Tibial artery (tissue), 4 donors: ENCODE measurements around the gene CRYBA2.

Experiments used
- DNase-seq, 2 donors: peaks; one replicate each; pipeline ENCODE4 v3.0.0-alpha.2; 2019
- H3K27ac ChIP-seq, 2 donors: fragments of 200-600 bp; sonication (generic) in 1 of 2; 1 replicate in 1 of 2; 2 replicates in 1 of 2; pipeline ENCODE4 v1.5.1; 2018 to 2019; ENCODE audit warnings: mild to moderate bottlenecking in 1 of 2
- H3K27me3 ChIP-seq, 2 donors: fragments of 200-600 bp; sonication (generic) in 1 of 2; one replicate each; pipeline versions ENCODE4 v1.5.1 to v1.6.0; 2016 to 2019
- H3K36me3 ChIP-seq, 3 donors: fragments of 200-600 bp; sonication (generic) in 2 of 3; one replicate each; pipeline ENCODE4 v1.5.1; 2016 to 2019; ENCODE audit warnings: mild to moderate bottlenecking in 2 of 3
- H3K4me1 ChIP-seq, 4 donors: fragments of 200-600 bp; sonication (generic) in 2 of 4; 1 replicate in 3 of 4; 2 replicates in 1 of 4; pipeline ENCODE4 v1.5.1; 2016 to 2019
- H3K4me3 ChIP-seq, 2 donors: fragments of 200-600 bp; sonication (generic) in 1 of 2; 1 replicate in 1 of 2; 2 replicates in 1 of 2; pipeline ENCODE4 v1.5.1; 2018 to 2019; ENCODE audit warnings: mild to moderate bottlenecking in 2 of 2
- H3K9me3 ChIP-seq, 3 donors: fragments of 200-600 bp; sonication (generic) in 1 of 3; one replicate each; pipeline ENCODE4 v1.5.1; 2016 to 2019
- intact Hi-C: fragments of 100-400 bp; cut with DNase I; formaldehyde crosslinking; loops from one replicate; pipeline ENCODE4 v1.15.0; 2023; ENCODE audit warnings: low total_unique reads
- TF ChIP-seq, protein P1 (sequence below), 2 experiments: fragments of 200-600 bp in 1 of 2; fragments of 450-650 bp in 1 of 2; IDR thresholded peaks; one replicate each; pipeline ENCODE4 v1.5.1; 2017 to 2019; ENCODE audit warnings: antibody characterized with exemption in 2 of 2, mild to moderate bottlenecking in 1 of 2, moderate library complexity in 1 of 2

Gene CRYBA2

DNA sequence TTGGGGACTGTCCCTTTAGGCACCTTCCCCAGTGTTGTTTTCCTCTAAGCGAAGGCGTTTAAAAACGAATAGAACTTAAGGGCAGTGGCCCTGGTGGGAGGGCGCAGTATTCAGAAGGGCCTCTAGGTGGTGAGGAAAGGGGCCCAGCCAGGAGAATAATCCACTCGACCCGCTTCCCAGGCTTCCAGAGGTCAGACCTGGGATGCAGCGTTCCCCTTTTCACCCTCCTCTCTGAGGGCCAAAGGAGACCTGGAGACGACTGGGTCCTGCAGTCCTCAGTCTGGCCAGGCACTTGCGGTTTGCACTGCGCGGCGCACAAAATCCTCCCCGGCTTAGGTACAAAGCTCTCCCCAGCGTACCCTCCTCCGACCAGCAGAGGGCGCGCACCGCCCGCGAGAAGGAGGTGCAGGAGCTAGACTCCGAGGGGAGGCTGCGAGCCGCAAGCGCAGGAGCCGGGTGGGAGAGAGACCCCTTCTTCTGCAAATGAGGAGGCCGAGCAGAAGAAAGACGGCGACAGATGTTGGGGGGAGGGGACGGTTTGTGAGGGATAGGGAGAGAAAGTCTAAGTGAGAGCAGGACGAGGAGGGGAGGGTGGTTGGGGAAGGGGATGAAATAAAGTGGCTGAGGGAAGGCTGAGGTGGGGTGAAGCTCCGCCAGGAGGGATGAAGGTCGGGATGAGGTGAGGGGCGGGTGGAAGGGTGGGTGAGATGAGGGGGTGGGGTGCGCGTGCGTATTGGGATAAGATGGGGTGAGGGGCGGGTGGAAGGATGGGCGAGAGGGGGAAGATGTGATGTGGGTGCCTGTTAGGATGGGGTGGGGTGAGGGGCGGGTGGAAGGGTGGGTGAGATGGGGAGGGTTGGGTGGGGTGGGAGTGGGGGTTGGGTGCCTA lies 13.1 kb downstream of the CRYBA2 start:
- Histone ChIP-seq H3K27me3 (peaks cover 7 to 98% of the 10 kb centered on the region in 2 donors), H3K4me3 (peak overlapping the region in 1 of 2 donors; percentile 16), H3K4me1 (peaks cover 0 to 48% (median 41%) of the 10 kb centered on the region in 4 donors), H3K36me3 (no peaks in the 10 kb centered on the region), H3K27ac (no peak overlapping the region), H3K9me3 (no peaks in the 10 kb centered on the region)
- intact Hi-C loops: no loop called here
- DNase-seq: peak; percentile 74 to 82
- TF ChIP-seq, protein P1, sequence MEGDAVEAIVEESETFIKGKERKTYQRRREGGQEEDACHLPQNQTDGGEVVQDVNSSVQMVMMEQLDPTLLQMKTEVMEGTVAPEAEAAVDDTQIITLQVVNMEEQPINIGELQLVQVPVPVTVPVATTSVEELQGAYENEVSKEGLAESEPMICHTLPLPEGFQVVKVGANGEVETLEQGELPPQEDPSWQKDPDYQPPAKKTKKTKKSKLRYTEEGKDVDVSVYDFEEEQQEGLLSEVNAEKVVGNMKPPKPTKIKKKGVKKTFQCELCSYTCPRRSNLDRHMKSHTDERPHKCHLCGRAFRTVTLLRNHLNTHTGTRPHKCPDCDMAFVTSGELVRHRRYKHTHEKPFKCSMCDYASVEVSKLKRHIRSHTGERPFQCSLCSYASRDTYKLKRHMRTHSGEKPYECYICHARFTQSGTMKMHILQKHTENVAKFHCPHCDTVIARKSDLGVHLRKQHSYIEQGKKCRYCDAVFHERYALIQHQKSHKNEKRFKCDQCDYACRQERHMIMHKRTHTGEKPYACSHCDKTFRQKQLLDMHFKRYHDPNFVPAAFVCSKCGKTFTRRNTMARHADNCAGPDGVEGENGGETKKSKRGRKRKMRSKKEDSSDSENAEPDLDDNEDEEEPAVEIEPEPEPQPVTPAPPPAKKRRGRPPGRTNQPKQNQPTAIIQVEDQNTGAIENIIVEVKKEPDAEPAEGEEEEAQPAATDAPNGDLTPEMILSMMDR (IDR thresholded peaks at IDR 0.05): peak; percentile 74 to 95

DNA sequence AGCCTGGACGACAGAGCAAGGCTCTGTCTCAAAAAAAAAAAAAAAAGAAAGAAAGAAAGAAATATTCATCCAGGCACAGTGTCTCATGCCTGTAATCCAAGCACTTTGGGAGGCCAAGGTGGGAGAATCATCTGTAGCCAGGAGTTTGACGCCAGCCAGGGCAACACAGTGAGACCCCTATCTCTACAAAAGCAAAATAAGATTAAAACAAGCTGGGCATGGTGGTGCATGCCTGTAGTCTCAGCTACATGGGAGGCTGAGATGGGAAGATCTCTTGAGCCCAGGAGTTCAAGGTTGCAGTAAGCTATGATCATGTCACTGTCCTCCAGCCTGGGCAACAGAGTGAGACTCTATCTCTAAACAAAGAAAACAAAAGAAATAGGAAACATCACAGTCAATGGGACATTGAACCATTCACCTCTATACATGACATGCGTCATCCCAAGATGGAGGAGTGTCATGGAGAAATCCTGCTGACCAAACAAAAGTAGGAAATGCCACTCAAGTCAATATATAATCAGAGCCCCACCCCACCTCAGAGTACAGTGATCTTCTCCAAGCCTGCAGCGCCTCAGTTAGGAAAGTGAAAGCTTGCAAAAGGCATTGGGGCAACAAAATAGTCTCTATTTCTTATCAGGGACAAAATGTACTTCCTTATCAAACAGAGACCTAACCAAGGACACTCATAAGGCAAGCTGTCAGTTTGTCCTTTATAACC lies 18.0 kb downstream of the CRYBA2 start:
- H3K36me3 ChIP-seq: no peaks in the 10 kb centered on the region
- peaks cover 2 to 86% of the 10 kb centered on the region in 2 donors for H3K27me3 ChIP-seq
- no peaks in the 10 kb centered on the region for H3K9me3 ChIP-seq
- intact Hi-C loops: no loop called here
- no peak overlapping the region for H3K27ac ChIP-seq
- no peak overlapping the region for H3K4me3 ChIP-seq
- DNase-seq: no peak
- H3K4me1 ChIP-seq: peaks cover 0 to 7% (median 6%) of the 10 kb centered on the region in 4 donors
- TF ChIP-seq, protein P1 (IDR thresholded peaks at IDR 0.05): no peak

DNA sequence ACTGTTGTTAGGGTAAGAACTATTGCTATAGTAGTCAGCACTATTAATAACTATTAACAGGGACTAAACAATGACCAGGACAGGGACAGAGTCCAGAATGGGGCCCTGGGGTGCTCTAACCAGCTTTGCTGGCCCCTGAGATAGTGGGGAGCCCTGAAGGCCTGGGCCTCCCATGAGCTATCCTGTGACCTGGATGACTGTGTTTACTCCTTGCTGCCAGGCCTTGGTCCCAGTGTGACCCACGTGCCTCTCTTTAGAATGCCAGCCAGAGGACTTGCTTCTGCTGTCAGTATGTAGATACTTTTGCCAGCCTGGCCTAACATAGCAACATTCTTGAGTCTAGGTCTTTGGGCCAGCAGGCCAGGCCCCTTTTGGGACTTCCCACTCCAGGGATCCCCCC lies 22.3 kb downstream of the CRYBA2 start:
- no peaks in the 10 kb centered on the region for H3K4me1 ChIP-seq
- TF ChIP-seq, protein P1 (IDR thresholded peaks at IDR 0.05): no peak
- H3K4me3 ChIP-seq: no peak overlapping the region
- no peaks in the 10 kb centered on the region for H3K36me3 ChIP-seq
- DNase-seq: no peak
- H3K27ac ChIP-seq: no peak overlapping the region
- peaks cover 0 to 61% of the 10 kb centered on the region in 2 donors for H3K27me3 ChIP-seq
- intact Hi-C loops: no loop called here
- H3K9me3 ChIP-seq: no peaks in the 10 kb centered on the region

DNA sequence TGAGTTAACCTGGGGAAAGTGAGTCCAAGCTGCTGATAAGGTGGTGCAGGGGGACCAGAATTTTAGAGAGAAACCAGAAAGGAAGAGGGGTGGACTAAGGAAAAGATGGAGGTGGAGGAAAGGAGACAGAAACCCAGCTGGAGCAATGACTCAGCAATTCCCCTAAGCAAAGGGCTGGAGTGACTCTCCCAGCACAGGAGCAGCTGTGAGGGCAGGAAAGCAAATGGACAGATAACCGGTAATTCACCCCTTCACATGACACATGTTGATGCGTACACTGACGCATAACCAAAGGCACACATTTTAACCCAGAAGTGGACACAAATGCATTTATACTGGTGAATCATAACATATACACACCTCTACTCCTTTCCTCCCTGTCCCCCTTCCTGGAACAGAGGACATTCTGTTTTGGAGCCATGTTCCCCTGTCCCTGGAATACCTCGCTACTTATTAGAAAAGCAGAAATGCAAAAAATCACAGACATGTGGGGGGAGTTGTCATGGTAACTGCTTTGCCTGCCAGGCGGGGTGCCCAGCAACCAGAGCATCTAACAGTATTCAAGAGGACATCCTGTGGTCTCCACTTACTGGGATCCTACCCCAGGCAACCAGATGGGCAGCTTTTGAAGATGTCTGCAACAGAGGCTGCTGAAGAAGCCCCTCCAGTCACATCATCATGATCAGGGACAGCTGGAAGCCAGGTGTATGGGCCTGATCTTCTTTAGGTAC lies 29.0 kb downstream of the CRYBA2 start:
- H3K27me3 ChIP-seq: peaks cover 4 to 79% of the 10 kb centered on the region in 2 donors
- H3K4me1 ChIP-seq: peaks cover 0 to 27% (median 16%) of the 10 kb centered on the region in 4 donors
- no peaks in the 10 kb centered on the region for H3K9me3 ChIP-seq
- H3K4me3 ChIP-seq: no peak overlapping the region
- H3K36me3 ChIP-seq: no peaks in the 10 kb centered on the region
- intact Hi-C loops: no loop called here
- TF ChIP-seq, protein P1 (IDR thresholded peaks at IDR 0.05): no peak
- peak in 1 of 2 donors; percentile 24 for DNase-seq
- no peak overlapping the region for H3K27ac ChIP-seq

DNA sequence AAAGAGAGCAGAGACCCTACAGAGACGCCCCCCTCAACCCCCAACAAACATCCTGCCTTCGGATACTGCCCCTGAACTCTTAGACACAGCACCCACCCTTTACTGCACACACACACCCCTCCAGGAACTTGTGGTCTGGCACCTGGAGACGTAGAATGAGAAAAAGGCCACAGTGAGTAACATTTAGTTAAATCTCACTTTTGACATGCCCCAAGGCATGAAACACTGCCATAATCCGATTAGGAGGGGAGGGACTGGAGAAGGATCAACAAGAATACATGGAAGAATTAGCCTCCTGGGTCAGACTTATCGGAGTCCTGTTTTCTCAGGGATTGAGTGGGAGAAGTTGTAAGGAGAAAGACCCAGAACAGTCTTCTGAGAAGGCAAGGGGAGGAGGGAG lies 29.6 kb downstream of the CRYBA2 start:
- Histone ChIP-seq H3K4me3 (no peak overlapping the region), H3K4me1 (peaks cover 0 to 30% (median 16%) of the 10 kb centered on the region in 4 donors), H3K36me3 (no peaks in the 10 kb centered on the region), H3K27me3 (peaks cover 4 to 85% of the 10 kb centered on the region in 2 donors), H3K27ac (no peak overlapping the region), H3K9me3 (no peaks in the 10 kb centered on the region)
- intact Hi-C loops: no loop called here
- TF ChIP-seq, protein P1 (IDR thresholded peaks at IDR 0.05): no peak
- DNase-seq: no peak
